Measurements from ENCODE around the gene MACIR.

- TF ChIP-seq CTCF (IDR thresholded peaks at IDR 0.05) (no peak), POLR2A (IDR thresholded peaks at IDR 0.05; ENCODE audit: low read depth) (no peak)
Measured at GRCh38 chr5:103210952-103211351, 47.6 kb upstream of the MACIR start.

Data from esophagus muscularis mucosa (tissue), 3 donors.